Astrocyte (in vitro differentiated cells and primary cell): ENCODE results near the gene RAB40B.

ENCODE experiments used
- EZH2 ChIP-seq: IDR thresholded peaks from 2 replicates; pipeline ENCODE4 v1.6.1; 2012; ENCODE audit warnings: mild to moderate bottlenecking, low read length, inconsistent platforms; ENCODE audit not compliant: insufficient read depth
- TF ChIP-seq, protein P1 (sequence below): IDR thresholded peaks from 2 replicates; pipeline ENCODE4 v1.5.1; 2011; ENCODE audit warnings: low read depth, mild to moderate bottlenecking, inconsistent platforms, low read length, moderate library complexity; ENCODE audit not compliant: insufficient read depth

DNA sequence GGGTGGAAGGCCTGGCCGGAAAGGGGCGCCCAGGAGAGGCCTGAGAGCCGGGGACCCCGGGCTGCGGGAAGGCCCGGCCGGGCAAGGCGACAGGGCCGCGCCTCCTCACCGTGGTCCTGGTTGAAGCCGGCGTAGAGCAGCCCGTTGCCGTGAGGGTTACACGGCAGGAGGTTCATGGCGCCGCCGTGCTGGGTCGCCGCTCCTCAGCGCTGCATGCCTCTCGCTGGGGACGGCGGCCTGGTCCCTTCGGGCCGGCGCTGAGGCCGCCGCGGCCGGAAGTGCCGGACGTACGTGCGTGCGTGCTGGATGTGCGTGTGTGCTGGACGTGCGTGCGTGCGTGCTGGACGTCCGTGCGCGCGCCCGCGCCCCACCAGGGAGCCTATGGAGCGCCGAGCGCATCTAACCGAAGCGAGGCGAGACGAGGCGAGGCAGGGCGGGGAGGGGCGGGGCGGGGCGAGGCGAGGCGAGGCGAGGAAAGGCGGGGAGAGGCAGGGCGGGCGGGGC lies 50.3 kb downstream of the RAB40B start, which contains the start of gene WDR45B:
- TF ChIP-seq, protein P1, sequence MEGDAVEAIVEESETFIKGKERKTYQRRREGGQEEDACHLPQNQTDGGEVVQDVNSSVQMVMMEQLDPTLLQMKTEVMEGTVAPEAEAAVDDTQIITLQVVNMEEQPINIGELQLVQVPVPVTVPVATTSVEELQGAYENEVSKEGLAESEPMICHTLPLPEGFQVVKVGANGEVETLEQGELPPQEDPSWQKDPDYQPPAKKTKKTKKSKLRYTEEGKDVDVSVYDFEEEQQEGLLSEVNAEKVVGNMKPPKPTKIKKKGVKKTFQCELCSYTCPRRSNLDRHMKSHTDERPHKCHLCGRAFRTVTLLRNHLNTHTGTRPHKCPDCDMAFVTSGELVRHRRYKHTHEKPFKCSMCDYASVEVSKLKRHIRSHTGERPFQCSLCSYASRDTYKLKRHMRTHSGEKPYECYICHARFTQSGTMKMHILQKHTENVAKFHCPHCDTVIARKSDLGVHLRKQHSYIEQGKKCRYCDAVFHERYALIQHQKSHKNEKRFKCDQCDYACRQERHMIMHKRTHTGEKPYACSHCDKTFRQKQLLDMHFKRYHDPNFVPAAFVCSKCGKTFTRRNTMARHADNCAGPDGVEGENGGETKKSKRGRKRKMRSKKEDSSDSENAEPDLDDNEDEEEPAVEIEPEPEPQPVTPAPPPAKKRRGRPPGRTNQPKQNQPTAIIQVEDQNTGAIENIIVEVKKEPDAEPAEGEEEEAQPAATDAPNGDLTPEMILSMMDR, result no peak
- TF ChIP-seq EZH2, result no peak
